Fibroblast of peridontal ligament (primary cell): ENCODE data around the gene DCAF8.

ENCODE experiments used
- DNase-seq: peaks from one replicate; pipeline ENCODE4 v3.0.0-alpha.2; 2010; ENCODE audit errors: extremely low read depth

The DCAF8 gene

DNA sequence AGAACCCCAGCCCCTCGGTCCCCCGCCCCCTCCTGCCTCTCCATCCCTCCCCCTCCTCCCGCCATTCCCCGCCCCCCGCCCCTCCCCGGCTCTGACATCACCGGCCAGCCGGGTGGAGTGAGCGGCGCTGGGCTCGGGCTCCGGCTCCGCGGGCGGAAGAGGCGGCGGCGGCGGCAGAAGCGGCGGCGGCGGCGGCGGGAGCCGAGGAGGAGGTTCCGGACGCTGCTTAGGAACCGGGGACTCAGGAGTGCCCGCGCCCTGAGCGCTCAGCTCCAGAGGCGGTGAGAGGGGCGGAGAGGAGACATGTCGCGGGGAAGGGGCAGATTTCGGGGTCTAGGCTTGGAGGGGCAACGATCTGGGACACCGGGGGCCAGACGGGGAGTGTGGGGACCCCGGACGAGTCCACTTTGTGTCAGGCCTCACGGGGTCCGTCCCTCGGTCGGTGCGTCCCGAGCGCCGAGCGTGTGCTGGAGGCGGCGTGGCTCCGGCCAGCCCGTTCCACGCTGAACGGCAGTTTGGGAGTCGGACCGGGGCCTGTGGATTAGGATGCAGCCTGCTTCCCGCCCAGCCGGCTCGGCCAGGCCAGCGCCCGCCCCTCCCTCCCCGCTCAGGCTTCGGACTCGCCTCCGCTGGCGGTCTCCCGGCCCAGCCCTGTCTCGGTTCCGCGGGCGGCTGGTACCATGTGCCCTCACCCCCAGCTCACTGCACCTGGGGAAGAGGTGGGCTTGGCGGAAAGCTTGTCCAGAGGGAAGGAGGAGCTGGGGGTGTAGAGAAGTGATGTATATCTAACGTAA, 56.9 kb downstream of the DCAF8 start, which contains the start of gene PEA15:
Gene PEA15 (plus strand): TSS at position 143 of the 794 bp plus-strand sequence. CDS start 6,161 bp downstream, outside the sequence.
- DNase-seq = peak; percentile 40

DNA sequence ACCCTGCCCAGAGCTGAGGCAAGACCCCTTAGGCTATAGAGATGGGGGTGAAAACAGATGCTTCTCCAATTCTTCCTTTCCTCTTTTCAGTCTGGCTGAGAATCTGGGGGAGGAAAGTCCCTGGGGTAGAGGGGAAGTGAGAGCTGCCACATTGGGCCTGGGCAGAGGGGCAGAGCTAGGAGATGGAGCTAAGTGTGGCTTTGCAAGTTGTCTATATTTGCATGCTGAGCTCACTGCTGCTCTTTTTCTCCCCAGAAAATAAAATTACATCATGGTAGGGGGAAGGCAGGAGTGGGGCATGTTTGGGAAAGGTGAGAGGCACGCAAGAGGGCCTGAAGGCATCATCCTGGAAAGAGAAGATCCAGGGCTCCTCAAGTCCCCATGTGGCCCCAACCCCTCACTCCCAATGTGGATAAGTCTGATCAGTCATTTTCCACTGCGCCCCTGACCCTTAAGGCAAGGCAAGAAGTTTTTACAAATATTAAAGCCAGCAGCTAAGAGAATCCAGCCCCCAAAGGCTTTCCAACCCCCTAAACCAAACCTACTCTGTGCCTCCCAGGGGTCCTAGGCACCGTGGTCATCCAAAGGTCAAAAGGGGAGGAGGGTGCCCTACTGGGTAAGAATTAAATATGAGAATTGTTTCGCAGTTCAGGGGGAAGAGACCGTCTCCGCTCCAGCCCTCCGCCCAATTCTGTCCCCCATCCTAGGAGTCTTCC, 57.7 kb downstream of the DCAF8 start:
- peak; percentile 46 for DNase-seq

DNA sequence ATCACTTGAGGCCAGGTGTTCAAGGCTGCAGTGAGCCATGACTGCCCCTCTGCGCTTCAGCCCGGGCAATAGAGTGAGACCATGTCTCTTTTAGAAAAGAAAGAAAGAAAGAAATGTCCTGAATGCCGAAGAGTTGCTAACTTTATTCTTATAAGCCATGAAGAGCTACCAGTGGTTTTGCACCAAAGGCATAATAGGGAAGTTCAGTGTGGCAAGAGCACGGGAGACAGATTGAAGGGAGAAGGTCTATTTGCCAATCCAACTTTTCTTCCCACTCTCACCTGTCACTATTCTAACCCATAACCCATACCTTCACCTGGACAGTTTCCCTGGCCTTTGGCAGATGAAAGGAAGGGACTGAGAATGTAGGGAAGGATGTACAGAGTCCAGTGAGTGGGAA, 61.6 kb downstream of the DCAF8 start:
- DNase-seq = no peak

DNA sequence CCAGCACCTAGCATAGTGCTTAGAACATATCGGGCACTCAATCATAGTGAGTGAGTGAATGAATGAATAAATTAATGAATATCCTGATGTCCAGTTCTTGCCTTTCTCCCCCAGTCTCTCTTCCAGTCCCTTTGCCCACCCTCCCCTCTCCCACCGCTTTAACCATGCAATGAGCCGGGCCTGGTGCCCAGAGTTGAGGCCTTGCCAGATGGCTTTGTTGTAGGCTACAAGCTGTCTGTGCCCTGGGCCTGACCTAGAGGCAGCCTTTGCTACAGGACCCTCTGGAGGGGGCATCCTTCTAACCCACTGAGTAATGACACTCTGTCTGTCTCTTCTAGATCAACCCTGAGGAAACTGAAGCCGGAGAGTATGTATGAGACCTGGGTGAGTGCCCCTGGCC, 65.1 kb downstream of the DCAF8 start:
- no peak for DNase-seq

DNA sequence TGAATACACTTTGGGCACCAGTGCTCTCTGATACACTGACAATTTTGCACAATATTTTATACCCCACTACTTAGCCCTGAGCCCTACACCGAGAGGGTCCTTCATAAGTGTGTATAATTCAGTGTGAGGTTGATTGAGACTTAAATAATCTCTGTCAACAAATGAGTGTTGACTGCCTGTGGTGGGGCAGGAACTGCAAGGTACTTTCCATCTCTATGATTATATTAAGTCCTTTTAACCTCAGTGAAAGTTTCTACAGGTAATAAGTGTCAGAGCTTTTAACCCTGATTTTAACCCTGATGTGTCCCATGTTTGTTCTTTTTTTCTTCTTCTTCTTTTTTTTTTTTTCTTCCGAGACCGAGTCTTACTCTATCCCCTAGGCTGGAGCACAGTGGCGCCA, 66.2 kb downstream of the DCAF8 start:
- no peak for DNase-seq

DNA sequence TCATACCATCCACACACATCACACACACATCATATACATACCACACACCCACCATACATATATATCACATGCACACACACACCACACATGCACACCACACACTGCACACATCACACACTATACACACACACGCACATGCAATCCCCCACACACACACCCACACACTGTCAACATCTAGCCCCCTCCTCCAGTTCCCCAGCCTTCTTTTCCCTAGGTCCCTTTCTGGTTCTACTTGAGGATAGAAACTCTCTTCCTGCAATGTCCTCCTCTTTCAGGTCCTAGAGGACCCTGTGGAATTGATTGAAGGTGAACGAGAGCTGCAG, 67.7 kb downstream of the DCAF8 start:
- no peak for DNase-seq

DNA sequence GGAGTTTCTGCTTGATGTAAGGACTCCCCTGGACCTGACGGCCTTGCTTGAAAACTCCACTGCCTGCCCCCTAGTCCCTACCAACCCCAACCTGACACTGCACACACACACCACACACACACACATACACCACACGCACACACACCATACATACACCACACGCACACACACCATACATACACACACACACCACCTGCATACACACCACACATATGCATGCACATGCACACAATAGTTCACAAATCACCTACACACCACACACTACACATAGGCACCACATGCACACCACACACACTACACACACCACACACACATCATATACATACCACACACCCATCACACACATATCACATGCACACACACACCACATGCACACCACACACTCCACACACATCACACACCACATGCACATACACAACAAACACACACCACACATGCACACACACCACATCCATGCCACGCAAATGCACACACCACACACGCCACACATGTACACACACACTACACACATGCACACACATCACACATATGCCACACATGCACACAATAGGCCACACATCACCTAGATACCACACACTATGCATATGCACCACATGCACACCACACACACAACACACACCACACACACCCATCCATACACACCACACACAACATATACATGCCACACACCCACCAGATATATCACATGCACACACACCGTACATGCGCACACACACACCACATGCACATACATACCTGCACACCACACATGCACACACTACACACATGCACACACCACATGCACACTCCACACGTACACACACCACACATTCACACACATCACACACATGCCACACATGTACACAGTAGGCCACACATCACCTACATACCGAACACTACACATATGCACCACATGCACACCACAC, 68.3 kb downstream of the DCAF8 start:
- no peak for DNase-seq

DNA sequence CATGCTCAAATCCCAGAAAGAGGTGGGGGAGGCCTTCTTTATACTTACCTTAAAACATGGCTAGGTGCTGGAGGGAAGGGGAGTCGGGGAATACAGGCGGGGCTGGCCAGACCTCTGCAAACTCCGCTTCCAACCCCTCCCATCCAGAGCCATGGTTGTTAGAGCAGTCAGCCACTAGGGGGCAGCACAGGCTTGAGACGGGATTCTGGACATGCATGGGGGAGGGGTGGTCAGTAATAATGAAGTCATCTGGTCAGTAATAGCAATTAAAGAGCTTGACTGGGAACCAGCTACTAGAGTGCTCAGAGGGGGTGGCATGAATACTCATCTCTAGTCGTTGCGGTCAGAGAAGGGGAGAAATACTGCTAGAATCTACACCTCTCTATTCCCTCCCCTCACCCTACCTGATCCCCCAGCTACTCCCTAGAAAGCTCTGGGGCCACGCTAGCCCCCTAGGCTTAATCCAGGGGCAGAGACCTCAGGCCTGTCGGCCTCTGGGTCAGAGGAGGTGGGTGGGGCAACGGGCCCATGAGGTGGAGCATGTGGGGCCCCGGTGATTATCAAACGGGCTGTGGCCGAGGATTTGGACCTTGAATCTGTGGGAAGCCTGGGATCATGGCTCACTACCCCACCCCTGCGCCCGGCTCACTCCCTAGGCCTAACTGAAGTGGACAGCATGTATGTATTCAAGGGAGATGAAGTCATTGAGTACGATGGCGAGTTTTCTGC, 69.1 kb downstream of the DCAF8 start:
- DNase-seq = peak; percentile 86

DNA sequence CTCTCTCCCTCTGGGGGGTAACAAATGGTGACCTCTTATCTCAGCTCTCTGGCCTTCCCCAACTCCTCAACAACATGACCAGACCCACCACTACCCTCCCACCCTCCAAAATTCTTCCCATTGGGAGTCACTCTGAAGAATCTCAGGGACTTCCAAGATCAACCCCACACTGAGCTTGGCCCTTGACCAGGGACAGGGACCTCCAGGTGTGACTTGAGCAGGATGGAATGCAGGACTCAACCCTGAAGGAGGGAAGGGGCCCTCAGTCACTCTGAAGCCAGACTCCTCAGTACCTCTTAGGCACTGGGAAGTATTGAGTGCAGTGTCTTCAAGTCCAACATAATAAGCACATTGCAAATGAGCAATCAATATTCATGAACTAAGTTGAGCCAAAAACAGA, 70.1 kb downstream of the DCAF8 start:
- no peak for DNase-seq

DNA sequence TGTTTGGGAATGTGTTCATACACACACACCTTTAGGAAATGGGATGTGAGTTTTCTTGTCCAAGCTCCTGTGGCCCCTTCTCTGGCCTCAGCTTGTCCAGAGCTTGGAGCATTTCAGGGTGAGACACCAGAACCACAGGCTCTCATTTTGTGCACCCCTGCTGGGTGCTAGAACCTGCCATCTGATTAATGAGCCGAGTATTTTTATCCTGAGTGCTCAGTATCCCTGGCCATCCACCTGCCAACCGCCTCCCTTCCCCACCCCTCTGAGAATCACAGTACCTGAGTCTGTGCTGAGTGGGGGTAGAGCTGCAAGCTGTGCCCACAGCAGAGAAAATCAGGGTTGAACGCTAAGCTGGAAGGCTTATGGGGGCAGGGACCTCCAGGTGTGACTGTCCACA, 70.6 kb downstream of the DCAF8 start:
- no peak for DNase-seq

DNA sequence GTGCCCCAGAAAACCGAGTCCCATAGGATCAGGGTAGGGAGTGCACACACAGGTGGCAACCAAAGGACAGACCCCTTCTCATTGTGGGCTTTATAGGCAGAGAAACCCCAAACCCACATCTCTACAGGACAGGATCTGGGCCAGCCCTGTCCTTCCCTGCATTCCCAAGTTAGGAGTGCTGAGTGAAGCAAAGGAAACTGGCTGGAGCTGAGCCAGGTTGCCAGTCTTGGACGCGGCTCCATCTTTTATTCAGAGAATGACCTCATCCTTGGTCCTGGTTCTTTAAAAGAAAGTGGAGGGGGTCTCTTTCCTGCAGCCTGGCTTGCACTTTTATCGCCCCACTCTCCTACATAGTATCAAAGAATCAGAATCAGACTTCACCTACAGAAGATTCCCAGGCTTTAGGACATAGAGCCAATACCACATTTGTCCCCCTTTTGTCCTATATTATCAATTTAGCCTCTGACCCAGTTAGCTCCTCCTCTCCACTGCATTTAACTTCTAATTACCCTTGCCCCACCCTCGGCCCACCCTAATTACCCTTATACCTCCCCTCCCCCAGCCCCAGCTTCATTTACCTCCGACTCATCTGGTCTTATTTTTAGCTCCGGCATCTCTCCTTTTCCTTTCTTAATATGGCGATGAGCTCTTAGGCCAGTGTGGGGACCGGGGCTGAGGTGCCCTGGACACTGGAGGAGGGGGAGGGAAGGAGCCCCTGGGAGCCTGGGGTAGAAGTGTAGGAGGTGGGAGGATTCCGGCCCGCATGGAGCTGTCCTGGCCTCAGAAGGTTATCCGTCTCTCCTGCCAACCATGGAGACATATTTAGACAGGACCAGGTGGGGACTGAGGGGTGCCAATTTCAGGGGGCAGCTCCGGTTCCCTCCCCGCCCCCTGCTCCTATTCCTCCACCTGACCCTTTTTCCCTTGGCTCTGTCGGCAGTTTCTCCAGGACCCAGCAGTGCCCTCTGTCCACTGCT, 72.4 kb downstream of the DCAF8 start, which contains the start of gene CASQ1:
Gene CASQ1 (plus strand): TSS at position 927 of the 977 bp plus-strand sequence. CDS start 177 bp downstream, outside the sequence.
- peak; percentile 57 for DNase-seq

DNA sequence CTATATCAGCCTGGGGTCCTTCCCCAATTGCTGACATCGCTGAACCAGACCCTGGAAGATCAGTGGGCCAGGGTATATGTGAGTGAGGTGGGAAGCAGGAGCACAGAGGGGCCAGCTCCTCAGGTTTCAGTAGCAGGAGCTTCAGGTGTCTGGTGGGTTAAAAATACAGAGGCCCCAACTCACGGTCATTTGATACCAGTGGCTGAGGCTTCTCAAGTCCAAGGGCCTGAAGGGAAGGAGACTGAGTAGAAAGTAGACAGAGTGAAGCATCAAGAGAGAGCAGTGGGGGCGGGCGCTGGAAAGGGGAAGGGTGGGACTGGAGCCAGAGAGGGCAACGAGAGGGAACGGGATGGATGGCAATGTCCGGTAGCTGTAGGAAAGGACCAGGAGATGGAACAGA, 74.0 kb downstream of the DCAF8 start:
- no peak for DNase-seq

DNA sequence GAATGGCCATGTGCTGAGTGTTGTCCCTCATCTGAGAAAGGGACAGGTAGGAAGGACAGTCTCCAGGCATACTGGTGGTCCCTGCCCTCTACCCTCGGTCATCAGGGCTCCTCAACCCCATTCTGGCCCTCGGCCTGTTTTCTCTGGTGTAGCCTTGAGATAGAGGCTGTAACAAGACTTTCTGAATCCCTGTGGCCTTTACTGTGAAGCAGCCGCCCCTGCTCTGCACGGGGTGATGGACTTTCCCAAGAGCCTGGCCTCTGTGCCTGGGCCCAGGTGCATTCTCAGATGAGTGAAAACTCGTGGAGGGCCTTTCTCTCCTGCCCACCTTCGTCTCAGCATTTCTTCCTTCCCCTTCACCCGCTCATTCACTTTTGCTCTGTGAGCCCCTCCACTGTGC, 74.9 kb downstream of the DCAF8 start:
- DNase-seq = no peak

DNA sequence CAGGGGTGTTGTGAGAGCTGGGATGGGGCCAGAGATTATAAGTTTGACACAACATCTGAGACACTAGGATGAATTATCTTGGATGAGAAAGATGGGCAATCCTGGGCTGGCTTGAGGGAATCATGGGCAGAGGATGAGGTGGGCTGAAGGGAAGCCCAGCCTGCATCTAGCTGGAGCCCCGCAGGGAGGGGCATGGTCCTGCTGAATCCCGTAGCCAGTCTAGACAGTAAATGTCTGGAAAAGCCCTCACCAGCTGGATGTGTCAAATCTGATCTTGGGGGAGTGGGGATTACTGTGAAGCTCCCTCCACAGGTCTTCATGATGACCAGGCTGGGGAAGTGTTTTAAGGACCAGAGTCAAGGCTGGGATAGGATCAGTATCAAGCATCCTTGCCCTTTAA, 75.6 kb downstream of the DCAF8 start:
- DNase-seq = no peak

DNA sequence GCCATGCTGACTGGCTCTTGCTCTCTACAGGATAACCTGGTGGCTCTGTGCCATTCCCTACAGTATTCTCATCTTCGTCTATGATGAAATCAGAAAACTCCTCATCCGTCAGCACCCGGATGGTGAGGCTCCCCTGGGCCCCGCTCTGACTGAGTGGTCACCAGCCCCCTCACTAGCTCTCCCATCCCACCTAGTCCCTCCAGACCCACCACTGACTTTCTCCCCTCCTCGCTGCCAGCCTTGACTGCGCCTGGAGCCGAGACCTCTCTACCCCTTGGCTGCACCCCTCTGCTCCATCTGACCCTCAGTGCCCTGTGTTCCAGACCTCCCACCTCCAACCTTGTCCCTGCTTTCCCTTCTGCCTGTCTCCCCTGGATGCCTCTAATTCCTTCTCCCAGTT, 76.1 kb downstream of the DCAF8 start:
- DNase-seq = no peak

DNA sequence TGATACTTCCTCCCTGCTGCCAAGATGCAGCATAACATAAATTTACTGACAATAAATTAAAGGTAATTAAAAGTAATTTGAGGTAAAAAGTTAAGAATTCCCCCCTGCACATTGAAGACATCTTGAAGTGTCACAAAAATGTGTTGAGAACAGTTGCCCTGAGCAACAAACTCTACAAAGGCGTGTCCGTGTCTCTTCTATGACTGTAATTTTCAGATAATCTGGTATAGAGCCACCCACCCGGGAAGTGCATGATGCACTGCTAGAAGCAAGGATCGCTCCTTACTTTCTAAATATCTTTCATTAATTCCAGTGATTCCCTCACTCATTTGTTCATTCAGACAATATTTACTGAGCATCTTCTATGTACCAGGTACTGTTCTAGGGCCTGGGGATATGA, 83.0 kb downstream of the DCAF8 start:
- DNase-seq = no peak

DNA sequence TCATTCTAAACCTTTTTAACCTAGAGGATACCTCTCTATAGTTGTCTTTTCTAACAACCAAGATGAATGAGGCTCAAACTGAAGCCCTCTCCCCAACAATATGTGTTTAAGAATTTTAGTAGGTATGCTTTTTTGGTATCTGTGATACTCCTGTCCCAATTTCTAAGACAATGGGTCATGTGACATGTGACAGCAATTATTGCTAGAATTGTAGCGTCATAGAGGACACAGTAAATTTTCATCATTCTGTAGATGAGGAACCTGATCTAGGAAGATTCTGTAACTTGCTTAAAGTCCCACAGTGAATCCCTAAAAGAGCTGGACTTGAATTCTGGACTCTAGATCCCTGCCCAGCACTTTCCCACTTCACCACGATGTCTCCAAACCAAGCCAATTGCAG, 83.6 kb downstream of the DCAF8 start:
- DNase-seq = no peak

DNA sequence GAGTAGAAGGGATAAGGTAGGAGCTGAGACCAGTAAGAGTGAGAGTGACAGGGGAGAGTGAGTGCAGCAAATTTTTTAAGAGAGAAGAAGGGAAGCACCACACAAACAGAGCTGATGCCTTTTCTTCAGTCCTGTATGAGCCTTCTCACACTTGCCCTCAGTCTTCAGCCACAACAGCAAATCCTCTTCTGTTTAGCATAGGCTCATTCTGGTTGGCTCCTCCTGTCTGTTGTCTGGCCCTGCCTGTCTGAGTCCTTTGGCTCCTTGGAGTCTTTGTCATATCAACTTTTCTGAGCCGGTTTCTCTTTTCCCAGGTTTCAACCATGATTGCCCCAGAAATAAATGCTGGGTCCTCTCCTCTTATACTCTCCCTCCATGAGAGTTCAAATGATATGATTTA, 84.7 kb downstream of the DCAF8 start:
- no peak for DNase-seq

DNA sequence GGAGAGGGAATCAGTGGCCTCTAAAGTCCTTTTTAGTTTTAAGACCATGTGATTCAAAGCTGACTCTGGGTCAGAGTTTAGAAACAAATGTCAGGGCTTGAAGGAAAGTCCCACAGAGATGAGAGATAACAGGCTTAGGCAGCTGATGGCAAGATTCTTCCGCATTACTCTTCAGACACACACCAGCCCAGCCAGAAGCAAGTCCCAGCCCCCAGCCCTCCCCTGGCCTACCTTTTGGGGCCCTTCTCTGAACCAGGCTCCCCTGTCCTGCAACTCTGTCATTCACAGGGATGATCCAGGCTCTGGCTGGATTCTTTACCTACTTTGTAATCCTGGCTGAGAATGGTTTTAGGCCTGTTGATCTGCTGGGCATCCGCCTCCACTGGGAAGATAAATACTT, 85.1 kb downstream of the DCAF8 start:
- no peak for DNase-seq

DNA sequence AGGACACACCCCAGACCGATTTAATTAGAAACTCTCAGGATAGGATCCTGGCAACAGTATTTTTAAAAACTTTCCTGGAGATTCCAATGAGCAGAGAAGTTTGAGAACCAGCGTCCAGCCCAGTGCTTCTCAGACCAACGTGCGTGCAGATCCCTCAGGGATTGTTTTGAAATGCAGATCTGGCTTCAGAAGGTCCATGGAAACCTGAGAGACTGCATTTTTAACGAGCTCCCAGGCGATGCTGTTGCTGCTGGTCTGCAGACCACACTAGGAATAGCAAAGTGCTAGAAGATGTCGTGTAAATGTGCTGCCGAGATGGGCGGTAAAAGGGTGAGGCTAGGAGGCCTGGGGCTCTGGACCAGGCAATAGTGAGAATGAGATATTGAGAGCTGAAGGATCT, 90.4 kb downstream of the DCAF8 start:
- DNase-seq = no peak
